Trophoblast cell (in vitro differentiated cells and primary cell): ENCODE results near the gene JPH3.

Source experiments
- DNase-seq, 2 donors: peaks; one replicate each; pipeline ENCODE4 v3.0.0-alpha.2; 2016
- H2AFZ ChIP-seq: 2 replicates; pipeline ENCODE4 v1.6.1; 2013; ENCODE audit warnings: low read length, moderate library complexity, mild to moderate bottlenecking; ENCODE audit not compliant: insufficient read depth, poor library complexity
- H2AK5ac ChIP-seq: 2 replicates; pipeline ENCODE4 v1.6.1; 2013; ENCODE audit warnings: mild to moderate bottlenecking, low read length
- H2BK120ac ChIP-seq: 2 replicates; pipeline ENCODE4 v1.6.1; 2013; ENCODE audit warnings: low read length, mild to moderate bottlenecking, moderate library complexity; ENCODE audit not compliant: insufficient read depth, poor library complexity
- H2BK12ac ChIP-seq: 2 replicates; pipeline ENCODE4 v1.6.1; 2013; ENCODE audit warnings: mild to moderate bottlenecking, low read length, moderate library complexity
- H2BK5ac ChIP-seq: 2 replicates; pipeline ENCODE4 v1.6.1; 2013; ENCODE audit warnings: low read length, low read depth, moderate library complexity, mild to moderate bottlenecking; ENCODE audit not compliant: poor library complexity
- H3K14ac ChIP-seq: 2 replicates; pipeline ENCODE4 v1.6.1; 2013; ENCODE audit warnings: mild to moderate bottlenecking, low read length
- H3K18ac ChIP-seq: 2 replicates; pipeline ENCODE4 v1.6.1; 2013; ENCODE audit warnings: mild to moderate bottlenecking, low read length
- H3K23ac ChIP-seq: 2 replicates; pipeline ENCODE4 v1.6.1; 2013; ENCODE audit warnings: low read length
- H3K27ac ChIP-seq: 2 replicates; pipeline ENCODE4 v1.5.1; 2013; ENCODE audit warnings: low read depth, mild to moderate bottlenecking, inconsistent platforms, low read length, moderate library complexity
- H3K27me3 ChIP-seq: 2 replicates; pipeline ENCODE4 v1.6.1; 2013; ENCODE audit warnings: inconsistent platforms, mild to moderate bottlenecking, low read length, moderate library complexity; ENCODE audit not compliant: insufficient read depth
- H3K36me3 ChIP-seq, 2 experiments: 1 replicate in 1 of 2; 2 replicates in 1 of 2; pipeline ENCODE4 v1.6.1; 2013; ENCODE audit warnings: low read length in 2 of 2, mild to moderate bottlenecking in 2 of 2, moderate library complexity in 1 of 2; ENCODE audit not compliant: insufficient read depth in 2 of 2, control insufficient read depth in 1 of 2
- H3K4ac ChIP-seq: 2 replicates; pipeline ENCODE4 v1.6.1; 2013; ENCODE audit warnings: low read depth, mild to moderate bottlenecking, low read length, moderate library complexity
- H3K4me1 ChIP-seq, 2 experiments: 1 replicate in 1 of 2; 2 replicates in 1 of 2; pipeline ENCODE4 v1.6.1; 2013; ENCODE audit warnings: low read length in 2 of 2, mild to moderate bottlenecking in 2 of 2, moderate library complexity in 1 of 2; ENCODE audit not compliant: insufficient read depth in 2 of 2, control insufficient read depth in 1 of 2
- H3K4me2 ChIP-seq: 2 replicates; pipeline ENCODE4 v1.6.1; 2013; ENCODE audit warnings: inconsistent platforms, mild to moderate bottlenecking, low read length, moderate library complexity
- H3K4me3 ChIP-seq: 2 replicates; pipeline ENCODE4 v1.5.1; 2013; ENCODE audit warnings: mild to moderate bottlenecking, low read depth, low read length, inconsistent platforms
- H3K79me1 ChIP-seq: one replicate; pipeline ENCODE4 v1.6.1; 2013; ENCODE audit warnings: low read length
- H3K79me2 ChIP-seq: 2 replicates; pipeline ENCODE4 v1.6.1; 2013; ENCODE audit warnings: low read length, mild to moderate bottlenecking; ENCODE audit not compliant: control insufficient read depth, insufficient read depth, poor library complexity
- H3K9ac ChIP-seq: 2 replicates; pipeline ENCODE4 v1.6.1; 2013; ENCODE audit warnings: mild to moderate bottlenecking, low read length
- H3K9me3 ChIP-seq: 2 replicates; pipeline ENCODE4 v1.6.1; 2013; ENCODE audit warnings: low read depth, mild to moderate bottlenecking, control low read depth, inconsistent platforms, low read length; ENCODE audit not compliant: insufficient read depth
- H4K12ac ChIP-seq: 2 replicates; pipeline ENCODE4 v1.6.1; 2013; ENCODE audit warnings: low read depth, mild to moderate bottlenecking, low read length, moderate library complexity
- H4K8ac ChIP-seq: 2 replicates; pipeline ENCODE4 v1.6.1; 2013; ENCODE audit warnings: low read depth, mild to moderate bottlenecking, low read length, moderate library complexity
- H4K91ac ChIP-seq: one replicate; pipeline ENCODE4 v1.6.1; 2013; ENCODE audit warnings: low read depth, mild to moderate bottlenecking, low read length, moderate library complexity
- WGBS: extraction: QIAGEN DNeasy Blood & Tissue Kit; methylation state at CpG from one replicate; pipeline ENCODE4 v1.1.7; 2013; ENCODE audit warnings: missing lambda C conversion rate; ENCODE audit not compliant: insufficient read length, insufficient coverage; ENCODE audit errors: extremely low coverage; 5-methylcytosine and 5-hydroxymethylcytosine counted together

The JPH3 gene

GRCh38 chr16:87635541-87636049 is 33.3 kb downstream of the JPH3 start:
- Histone ChIP-seq H3K79me2 (no peaks in the 10 kb centered on the region), H2BK5ac (no peak overlapping the region), H4K8ac (no peak overlapping the region), H2BK12ac (no peak overlapping the region), H2AFZ (no peak overlapping the region), H3K27me3 (no peaks in the 10 kb centered on the region), H3K9ac (no peak overlapping the region), H3K23ac (no peak overlapping the region), H3K4me1 (no peaks in the 10 kb centered on the region), H3K4me3 (no peak overlapping the region), H4K91ac (no peak overlapping the region), H2BK120ac (no peak overlapping the region), H4K12ac (no peak overlapping the region), H3K36me3 (no peaks in the 10 kb centered on the region), H3K18ac (no peak overlapping the region), H2AK5ac (no peak overlapping the region), H3K9me3 (peaks cover 2% of the 10 kb centered on the region), H3K27ac (no peak overlapping the region), H3K4ac (no peak overlapping the region), H3K79me1 (no peaks in the 10 kb centered on the region), H3K14ac (no peak overlapping the region), H3K4me2 (no peak overlapping the region)
- WGBS, result no CpG with 5 or more reads among the region's 23 CpGs
- DNase-seq, result peak in 1 of 2 donors; percentile 15

DNA sequence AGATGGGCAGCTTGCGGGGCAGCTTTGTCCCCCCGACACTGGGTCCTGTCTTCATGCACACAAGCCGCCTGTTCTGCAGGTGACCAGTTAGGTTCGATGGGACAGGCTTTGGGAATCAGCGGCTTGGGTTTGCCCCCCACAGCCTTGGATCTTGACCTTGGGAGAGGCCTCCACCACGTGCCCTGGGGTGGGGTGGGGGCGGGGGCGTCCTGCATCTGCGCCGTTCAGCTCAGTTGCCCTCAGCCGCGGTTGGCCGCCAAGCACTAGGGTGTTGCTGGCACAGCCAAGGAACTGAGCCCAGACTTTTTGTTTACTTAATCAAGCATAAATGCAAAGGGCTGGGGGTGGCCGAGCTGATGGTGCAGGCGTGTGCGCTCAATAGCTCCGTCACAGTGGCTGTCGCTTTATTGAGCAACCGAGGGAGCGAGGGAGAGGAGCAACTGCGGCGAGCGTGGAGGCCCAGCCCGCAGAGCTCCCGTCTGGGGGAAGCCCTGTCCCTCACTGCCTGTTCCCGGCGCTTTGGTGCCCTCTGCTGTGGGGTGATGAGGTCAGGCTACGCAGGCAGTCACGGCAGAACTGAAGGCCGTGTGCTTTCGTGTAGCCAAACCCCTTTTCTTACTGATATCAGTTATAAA is 33.9 kb downstream of the JPH3 start:
- Histone ChIP-seq H2AFZ (no peak overlapping the region), H3K23ac (no peak overlapping the region), H2BK5ac (no peak overlapping the region), H3K27ac (no peak overlapping the region), H3K4me3 (no peak overlapping the region), H3K36me3 (no peaks in the 10 kb centered on the region), H2BK120ac (no peak overlapping the region), H3K9me3 (peaks cover 2% of the 10 kb centered on the region), H4K8ac (no peak overlapping the region), H2AK5ac (no peak overlapping the region), H4K91ac (no peak overlapping the region), H3K79me1 (no peaks in the 10 kb centered on the region), H3K4me1 (no peaks in the 10 kb centered on the region), H3K27me3 (no peaks in the 10 kb centered on the region), H3K18ac (no peak overlapping the region), H2BK12ac (no peak overlapping the region), H3K9ac (no peak overlapping the region), H3K79me2 (no peaks in the 10 kb centered on the region), H3K14ac (no peak overlapping the region), H4K12ac (no peak overlapping the region), H3K4ac (no peak overlapping the region), H3K4me2 (no peak overlapping the region)
- no CpG with 5 or more reads among the region's 31 CpGs for WGBS
- DNase-seq, result peak; percentile 66 to 82

DNA sequence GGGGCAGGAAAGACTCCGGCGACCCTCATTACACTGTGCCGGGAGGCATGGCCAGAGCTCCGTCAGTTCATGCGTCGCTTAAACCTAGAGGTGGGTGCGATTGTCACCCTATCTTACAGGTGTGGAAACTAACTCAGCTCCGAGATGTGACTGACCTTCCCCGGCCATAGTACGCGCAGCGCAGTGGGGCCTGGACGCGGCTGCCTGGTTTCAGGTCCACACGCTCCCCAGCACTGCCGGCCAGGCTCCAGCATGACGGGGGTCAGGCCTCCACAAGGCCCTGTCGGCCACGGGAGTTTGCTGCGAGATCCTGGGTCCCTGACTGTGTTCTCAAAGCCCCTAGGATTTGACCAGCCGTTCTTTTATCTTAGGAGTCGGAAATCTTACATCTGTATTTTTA is 34.4 kb downstream of the JPH3 start:
- Histone ChIP-seq H3K4ac (no peak overlapping the region), H3K79me2 (no peaks in the 10 kb centered on the region), H3K9ac (no peak overlapping the region), H2BK120ac (no peak overlapping the region), H3K27ac (no peak overlapping the region), H3K36me3 (no peaks in the 10 kb centered on the region), H2BK5ac (no peak overlapping the region), H3K18ac (no peak overlapping the region), H2AFZ (no peak overlapping the region), H4K91ac (no peak overlapping the region), H3K23ac (no peak overlapping the region), H3K14ac (no peak overlapping the region), H3K79me1 (no peaks in the 10 kb centered on the region), H3K4me2 (no peak overlapping the region), H3K4me1 (no peaks in the 10 kb centered on the region), H2BK12ac (no peak overlapping the region), H3K27me3 (no peaks in the 10 kb centered on the region), H4K8ac (no peak overlapping the region), H2AK5ac (no peak overlapping the region), H4K12ac (no peak overlapping the region), H3K4me3 (no peak overlapping the region), H3K9me3 (peaks cover 2% of the 10 kb centered on the region)
- no CpG with 5 or more reads among the region's 22 CpGs for WGBS
- DNase-seq, result no peak

- H3K27me3 ChIP-seq, result no peaks in the 10 kb centered on the region
- no peaks in the 10 kb centered on the region for H3K4me1 ChIP-seq
- no peak overlapping the region for H3K27ac ChIP-seq
- no peak overlapping the region for H4K8ac ChIP-seq
- H3K18ac ChIP-seq, result no peak overlapping the region
- no peaks in the 10 kb centered on the region for H3K79me2 ChIP-seq
- no peak overlapping the region for H3K14ac ChIP-seq
- H3K4me3 ChIP-seq, result no peak overlapping the region
- H3K79me1 ChIP-seq, result no peaks in the 10 kb centered on the region
- H3K4ac ChIP-seq, result no peak overlapping the region
- H3K4me2 ChIP-seq, result no peak overlapping the region
- H3K23ac ChIP-seq, result no peak overlapping the region
- no peak overlapping the region for H4K91ac ChIP-seq
- no CpG with 5 or more reads among the region's 13 CpGs for WGBS
- no peak overlapping the region for H2BK12ac ChIP-seq
- H2AK5ac ChIP-seq, result no peak overlapping the region
- no peak for DNase-seq
- H2AFZ ChIP-seq, result no peak overlapping the region
- peaks cover 2% of the 10 kb centered on the region for H3K9me3 ChIP-seq
- H2BK5ac ChIP-seq, result no peak overlapping the region
- H2BK120ac ChIP-seq, result no peak overlapping the region
- no peak overlapping the region for H3K9ac ChIP-seq
- H3K36me3 ChIP-seq, result no peaks in the 10 kb centered on the region
- H4K12ac ChIP-seq, result no peak overlapping the region
Measured at GRCh38 chr16:87637357-87637756, 35.0 kb downstream of the JPH3 start.
